ENCODE measurements around the gene FAF1.
"Not testable (repeated sequence)": the region's sequence is repeated elsewhere in the genome, so short reads cannot be mapped to it uniquely, and the experiment has no call there.

Gene FAF1

GRCh38 chr1:50913954-50914353 is 46.1 kb downstream of the FAF1 start:
- Histone ChIP-seq H3K4me3 (ENCODE audit: low read depth, low read length) (no peak overlapping the region), H3K36me3 (ENCODE audit: control insufficient read depth in 2 of 2, insufficient read depth in 1 of 2, low read length in 2 of 2) (no peaks in the 10 kb centered on the region), H3K4me1 (ENCODE audit: control insufficient read depth, insufficient read depth, low read length) (no peaks in the 10 kb centered on the region), H3K27ac (ENCODE audit: extremely low read depth, low read depth, low read length) (no peak overlapping the region), H3K9me3 (ENCODE audit: control insufficient read depth, insufficient read depth, low read depth, low read length) (no peaks in the 10 kb centered on the region)
- TF ChIP-seq ZNF837 (tag by site-specific recombination; IDR thresholded peaks at IDR 0.05) (no peak), BCL11A (tag by site-specific recombination; IDR thresholded peaks at IDR 0.05; ENCODE audit: low read depth) (no peak), REST (tag by site-specific recombination; IDR thresholded peaks at IDR 0.05) (no peak), YY1 (tag by site-specific recombination; IDR thresholded peaks at IDR 0.05) (no peak), MEIS1 (CRISPR knock-in tag; IDR thresholded peaks at IDR 0.05; ENCODE audit: borderline replicate concordance) (no peak), ZNF133 (tag by site-specific recombination; IDR thresholded peaks at IDR 0.05) (no peak), ZNF571 (tag by site-specific recombination; IDR thresholded peaks at IDR 0.05) (no peak), ZBTB49 (tag by site-specific recombination; IDR thresholded peaks at IDR 0.05; ENCODE audit: low read depth) (no peak), ZFP37 (tag by site-specific recombination; IDR thresholded peaks at IDR 0.05) (no peak)
- TF ChIP-seq, protein P1, sequence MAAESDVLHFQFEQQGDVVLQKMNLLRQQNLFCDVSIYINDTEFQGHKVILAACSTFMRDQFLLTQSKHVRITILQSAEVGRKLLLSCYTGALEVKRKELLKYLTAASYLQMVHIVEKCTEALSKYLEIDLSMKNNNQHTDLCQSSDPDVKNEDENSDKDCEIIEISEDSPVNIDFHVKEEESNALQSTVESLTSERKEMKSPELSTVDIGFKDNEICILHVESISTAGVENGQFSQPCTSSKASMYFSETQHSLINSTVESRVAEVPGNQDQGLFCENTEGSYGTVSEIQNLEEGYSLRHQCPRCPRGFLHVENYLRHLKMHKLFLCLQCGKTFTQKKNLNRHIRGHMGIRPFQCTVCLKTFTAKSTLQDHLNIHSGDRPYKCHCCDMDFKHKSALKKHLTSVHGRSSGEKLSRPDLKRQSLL (tag by site-specific recombination; IDR thresholded peaks at IDR 0.05), result no peak
- ChIA-PET POLR2A (no interaction called here), CTCF (no interaction called here)

DNA sequence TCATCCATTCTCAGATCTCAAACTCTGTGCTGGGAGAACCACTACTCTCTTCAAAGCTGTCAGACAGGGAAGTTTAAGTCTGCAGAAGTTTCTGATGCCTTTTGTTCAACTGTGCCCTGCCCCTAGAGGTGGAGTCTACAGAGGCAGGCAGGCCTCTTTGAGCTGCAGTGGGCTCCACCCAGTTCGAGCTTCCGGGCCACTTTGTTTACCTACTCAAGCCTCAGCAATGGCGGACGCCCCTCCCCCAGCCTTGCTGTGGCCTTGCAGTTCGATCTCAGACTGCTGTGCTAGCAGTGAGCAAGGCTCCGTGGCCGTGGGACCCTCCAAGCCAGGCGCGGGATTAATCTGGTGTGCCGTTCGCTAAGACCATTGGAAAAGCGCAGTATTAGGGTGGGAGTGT is 49.7 kb downstream of the FAF1 start:
- POLR2A ChIA-PET, result interaction anchor here (0.6 kb wide), 1 partner anchor 624 kb away, joined by 3 read pairs; no protein-coding TSS in a partner anchor
- H3K27ac ChIP-seq (ENCODE audit: extremely low read depth, low read depth, low read length); H3K4me3 ChIP-seq (ENCODE audit: low read depth, low read length); H3K9me3 ChIP-seq (ENCODE audit: control insufficient read depth, insufficient read depth, low read depth, low read length); H3K36me3 ChIP-seq (ENCODE audit: control insufficient read depth in 2 of 2, insufficient read depth in 1 of 2, low read length in 2 of 2); H3K4me1 ChIP-seq (ENCODE audit: control insufficient read depth, insufficient read depth, low read length); CTCF ChIA-PET: not testable (repeated sequence)

GRCh38 chr1:50907610-50908009 is 52.5 kb downstream of the FAF1 start:
- H3K27ac ChIP-seq (ENCODE audit: extremely low read depth, low read depth, low read length); H3K9me3 ChIP-seq (ENCODE audit: control insufficient read depth, insufficient read depth, low read depth, low read length); H3K36me3 ChIP-seq (ENCODE audit: control insufficient read depth in 2 of 2, insufficient read depth in 1 of 2, low read length in 2 of 2); POLR2A ChIA-PET; H3K4me3 ChIP-seq (ENCODE audit: low read depth, low read length); CTCF ChIA-PET; H3K4me1 ChIP-seq (ENCODE audit: control insufficient read depth, insufficient read depth, low read length): not testable (repeated sequence)

- CTCF ChIA-PET; H3K9me3 ChIP-seq (ENCODE audit: control insufficient read depth, insufficient read depth, low read depth, low read length); H3K4me3 ChIP-seq (ENCODE audit: low read depth, low read length); POLR2A ChIA-PET; H3K36me3 ChIP-seq (ENCODE audit: control insufficient read depth in 2 of 2, insufficient read depth in 1 of 2, low read length in 2 of 2); H3K27ac ChIP-seq (ENCODE audit: extremely low read depth, low read depth, low read length); H3K4me1 ChIP-seq (ENCODE audit: control insufficient read depth, insufficient read depth, low read length): not testable (repeated sequence)
- peak; percentile 97 for TF ChIP-seq ZNF280D (tag by site-specific recombination; IDR thresholded peaks at IDR 0.05)
- TF ChIP-seq, protein P2, sequence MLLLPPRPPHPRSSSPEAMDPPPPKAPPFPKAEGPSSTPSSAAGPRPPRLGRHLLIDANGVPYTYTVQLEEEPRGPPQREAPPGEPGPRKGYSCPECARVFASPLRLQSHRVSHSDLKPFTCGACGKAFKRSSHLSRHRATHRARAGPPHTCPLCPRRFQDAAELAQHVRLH (tag by site-specific recombination; IDR thresholded peaks at IDR 0.05), result 0 out of 2 replicates have a peak, but pooled peaks have one; percentile 15
These were observed 54.0 kb downstream of the FAF1 start for GRCh38 chr1:50906050-50906449.

Data from HEK293 (cell line).